Suprapubic skin (tissue), 4 donors: ENCODE measurements around the gene GPD1. TPM values are rescaled to one million over a fixed set of nuclear protein-coding genes. Genes with fewer than 3 reads are reported as not detected.

Source experiments
- DNase-seq, 2 donors: peaks; one replicate each; pipeline ENCODE4 v3.0.0-alpha.2; 2019; ENCODE audit warnings: low spot score in 2 of 2
- H3K27ac ChIP-seq: fragments of 200-600 bp; sonication (generic); one replicate; pipeline ENCODE4 v1.5.1; 2019
- H3K27me3 ChIP-seq: fragments of 200-600 bp; sonication (generic); one replicate; pipeline ENCODE4 v1.5.1; 2019
- H3K36me3 ChIP-seq: fragments of 200-600 bp; sonication (generic); one replicate; pipeline ENCODE4 v1.5.1; 2019
- H3K4me1 ChIP-seq: fragments of 200-600 bp; sonication (generic); one replicate; pipeline ENCODE4 v1.5.1; 2019
- H3K4me3 ChIP-seq: fragments of 200-600 bp; sonication (generic); one replicate; pipeline ENCODE4 v1.5.1; 2019; ENCODE audit warnings: mild to moderate bottlenecking
- H3K9me3 ChIP-seq: fragments of 200-600 bp; sonication (generic); one replicate; pipeline ENCODE4 v1.5.1; 2019
- EP300 ChIP-seq: sonication (generic); formaldehyde crosslinking; IDR thresholded peaks from one replicate; pipeline ENCODE4 v1.6.1; 2017; ENCODE audit warnings: antibody characterized with exemption
- POLR2A ChIP-seq, 2 donors: fragments of 450-650 bp; IDR thresholded peaks; one replicate each; pipeline ENCODE4 v1.6.1; 2017; ENCODE audit warnings: antibody characterized with exemption in 2 of 2, mild to moderate bottlenecking in 2 of 2, moderate library complexity in 2 of 2
- POLR2AphosphoS5 ChIP-seq, 3 donors: sonication (generic); formaldehyde crosslinking; IDR thresholded peaks; one replicate each; pipeline ENCODE4 v1.6.1; 2017; ENCODE audit warnings: antibody characterized with exemption in 3 of 3
- WGBS: methylation state at CpG from one replicate; pipeline ENCODE4 v1.1.5; 2018; 5-methylcytosine and 5-hydroxymethylcytosine counted together
- total RNA-seq, 4 donors: library from RNA; depleted of rRNA; stranded (reverse); fragments of >200 nt; gene quantifications; one replicate each; pipeline ENCODE4 v1.1.0, GENCODE V29; 2016
- TF ChIP-seq, protein P1 (sequence below), 2 donors: fragments of 200-600 bp in 1 of 2; fragments of 450-650 bp in 1 of 2; sonication (generic) in 1 of 2; IDR thresholded peaks; one replicate each; pipeline ENCODE4 v1.5.1; 2016 to 2019; ENCODE audit warnings: antibody characterized with exemption in 2 of 2, mild to moderate bottlenecking in 1 of 2, moderate library complexity in 1 of 2

GPD1 gene
- total RNA-seq, 4 donors from 2014 or later, result 49.5 to 74.5 (median 61.8) TPM

DNA sequence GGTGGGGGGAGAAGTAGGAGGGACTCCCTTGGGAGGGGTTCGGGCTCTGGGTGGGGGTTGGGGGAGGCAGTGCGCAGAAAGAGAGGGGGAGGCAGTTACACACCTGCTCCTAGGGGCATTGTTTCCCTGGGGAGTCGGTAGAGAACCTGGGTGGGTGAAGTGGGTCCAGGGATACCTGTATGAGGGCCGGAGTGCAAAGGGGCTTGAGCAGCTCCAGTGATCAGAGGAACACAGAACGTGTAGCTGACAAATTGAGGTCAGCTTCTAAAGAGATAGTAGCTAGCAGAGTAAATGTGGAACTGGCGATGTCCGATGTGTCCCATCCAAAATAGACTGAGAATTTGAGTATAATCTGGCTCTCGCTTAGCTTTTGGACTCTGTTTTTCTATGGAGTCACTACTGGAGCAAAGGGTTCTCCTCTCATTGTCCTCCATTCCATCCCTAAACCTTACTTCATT, 18.2 kb upstream of the GPD1 start:
- H3K4me1 ChIP-seq, result peaks cover 25% of the 10 kb centered on the region
- TF ChIP-seq EP300 (no peak), POLR2A (IDR thresholded peaks at IDR 0.05) (no peak), POLR2AphosphoS5 (IDR thresholded peaks at IDR 0.05) (no peak)
- TF ChIP-seq, protein P1, sequence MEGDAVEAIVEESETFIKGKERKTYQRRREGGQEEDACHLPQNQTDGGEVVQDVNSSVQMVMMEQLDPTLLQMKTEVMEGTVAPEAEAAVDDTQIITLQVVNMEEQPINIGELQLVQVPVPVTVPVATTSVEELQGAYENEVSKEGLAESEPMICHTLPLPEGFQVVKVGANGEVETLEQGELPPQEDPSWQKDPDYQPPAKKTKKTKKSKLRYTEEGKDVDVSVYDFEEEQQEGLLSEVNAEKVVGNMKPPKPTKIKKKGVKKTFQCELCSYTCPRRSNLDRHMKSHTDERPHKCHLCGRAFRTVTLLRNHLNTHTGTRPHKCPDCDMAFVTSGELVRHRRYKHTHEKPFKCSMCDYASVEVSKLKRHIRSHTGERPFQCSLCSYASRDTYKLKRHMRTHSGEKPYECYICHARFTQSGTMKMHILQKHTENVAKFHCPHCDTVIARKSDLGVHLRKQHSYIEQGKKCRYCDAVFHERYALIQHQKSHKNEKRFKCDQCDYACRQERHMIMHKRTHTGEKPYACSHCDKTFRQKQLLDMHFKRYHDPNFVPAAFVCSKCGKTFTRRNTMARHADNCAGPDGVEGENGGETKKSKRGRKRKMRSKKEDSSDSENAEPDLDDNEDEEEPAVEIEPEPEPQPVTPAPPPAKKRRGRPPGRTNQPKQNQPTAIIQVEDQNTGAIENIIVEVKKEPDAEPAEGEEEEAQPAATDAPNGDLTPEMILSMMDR (IDR thresholded peaks at IDR 0.05), result no peak
- peaks cover 30% of the 10 kb centered on the region for H3K36me3 ChIP-seq
- no peaks in the 10 kb centered on the region for H3K9me3 ChIP-seq
- peak overlapping the region; percentile 82 for H3K4me3 ChIP-seq
- H3K27ac ChIP-seq, result peak overlapping the region; percentile 97
- H3K27me3 ChIP-seq, result no peaks in the 10 kb centered on the region
- no peak for DNase-seq
- WGBS, result 6% methylated on average over 8 of the region's 8 CpGs

DNA sequence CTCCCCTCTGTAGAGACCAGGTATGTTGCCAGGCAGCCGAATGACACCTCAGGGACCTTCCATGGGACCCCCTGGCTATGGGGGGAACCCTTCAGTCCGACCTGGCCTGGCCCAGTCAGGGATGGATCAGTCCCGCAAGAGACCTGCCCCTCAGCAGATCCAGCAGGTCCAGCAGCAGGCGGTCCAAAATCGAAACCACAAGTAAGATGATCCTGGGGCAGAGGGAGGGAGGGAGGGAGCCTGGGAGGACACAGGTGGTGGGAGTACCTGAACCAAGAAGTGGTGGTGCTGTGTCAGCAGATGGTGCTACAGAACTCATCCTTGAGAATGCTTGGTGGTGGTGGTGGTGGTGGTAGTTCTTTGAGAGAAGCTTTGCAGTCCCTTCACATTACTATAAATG, 17.7 kb upstream of the GPD1 start:
- no peak for DNase-seq
- TF ChIP-seq POLR2AphosphoS5 (IDR thresholded peaks at IDR 0.05), result no peak
- TF ChIP-seq, protein P1 (IDR thresholded peaks at IDR 0.05), result no peak
- no peak for TF ChIP-seq EP300
- TF ChIP-seq POLR2A (IDR thresholded peaks at IDR 0.05), result no peak
- peak overlapping the region; percentile 82 for H3K4me3 ChIP-seq
- peak overlapping the region; percentile 97 for H3K27ac ChIP-seq
- H3K27me3 ChIP-seq, result no peaks in the 10 kb centered on the region
- peaks cover 23% of the 10 kb centered on the region for H3K4me1 ChIP-seq
- H3K36me3 ChIP-seq, result peaks cover 34% of the 10 kb centered on the region
- no peaks in the 10 kb centered on the region for H3K9me3 ChIP-seq
- WGBS, result 74% methylated on average over 5 of the region's 5 CpGs

DNA sequence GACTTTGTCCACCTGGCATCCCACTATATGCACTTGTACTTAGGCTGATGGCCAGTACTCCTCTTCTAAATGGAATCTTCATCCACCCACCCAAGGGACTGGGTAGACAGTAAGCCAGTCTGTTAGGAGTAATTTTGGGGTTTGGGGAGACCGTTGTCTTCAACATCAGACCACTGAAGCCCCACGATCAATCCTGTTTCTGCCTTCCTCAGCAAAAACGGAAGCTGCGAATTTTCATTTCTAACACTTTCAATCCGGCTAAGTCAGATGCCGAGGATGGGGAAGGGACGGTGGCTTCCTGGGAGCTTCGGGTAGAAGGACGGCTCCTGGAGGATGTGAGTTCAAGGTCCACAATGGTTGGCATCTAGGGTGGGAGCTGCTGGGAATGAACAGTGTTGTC, 16.7 kb upstream of the GPD1 start:
- H3K9me3 ChIP-seq, result no peaks in the 10 kb centered on the region
- no peak for DNase-seq
- H3K4me3 ChIP-seq, result no peak overlapping the region
- H3K27me3 ChIP-seq, result no peaks in the 10 kb centered on the region
- peaks cover 44% of the 10 kb centered on the region for H3K36me3 ChIP-seq
- no peak overlapping the region for H3K27ac ChIP-seq
- peaks cover 21% of the 10 kb centered on the region for H3K4me1 ChIP-seq
- 87% methylated on average over 9 of the region's 9 CpGs for WGBS
- no peak for TF ChIP-seq POLR2A (IDR thresholded peaks at IDR 0.05)
- TF ChIP-seq, protein P1 (IDR thresholded peaks at IDR 0.05), result no peak
- no peak for TF ChIP-seq POLR2AphosphoS5 (IDR thresholded peaks at IDR 0.05)
- no peak for TF ChIP-seq EP300

DNA sequence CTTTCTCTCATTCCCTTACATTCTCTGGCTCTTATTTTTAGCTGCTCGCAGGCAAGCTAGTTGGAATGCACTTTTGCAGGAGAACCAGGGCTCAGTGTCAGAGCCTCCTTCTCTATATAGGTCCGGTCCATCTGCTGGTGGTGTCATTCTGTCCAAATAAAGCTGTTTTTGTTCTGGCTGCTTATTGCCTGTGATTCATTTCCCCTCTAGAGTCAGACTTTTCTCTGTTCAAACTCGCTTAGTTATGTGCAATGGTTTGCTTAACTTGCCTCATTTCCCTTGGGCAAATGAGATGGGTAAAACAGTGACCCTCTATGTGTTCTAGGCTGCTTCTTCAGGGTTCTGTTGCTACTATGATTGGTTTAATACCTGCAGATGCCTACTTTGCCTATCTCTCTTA, 15.8 kb upstream of the GPD1 start:
- WGBS, result 58% methylated on average over 3 of the region's 3 CpGs
- TF ChIP-seq POLR2A (IDR thresholded peaks at IDR 0.05), result no peak

DNA sequence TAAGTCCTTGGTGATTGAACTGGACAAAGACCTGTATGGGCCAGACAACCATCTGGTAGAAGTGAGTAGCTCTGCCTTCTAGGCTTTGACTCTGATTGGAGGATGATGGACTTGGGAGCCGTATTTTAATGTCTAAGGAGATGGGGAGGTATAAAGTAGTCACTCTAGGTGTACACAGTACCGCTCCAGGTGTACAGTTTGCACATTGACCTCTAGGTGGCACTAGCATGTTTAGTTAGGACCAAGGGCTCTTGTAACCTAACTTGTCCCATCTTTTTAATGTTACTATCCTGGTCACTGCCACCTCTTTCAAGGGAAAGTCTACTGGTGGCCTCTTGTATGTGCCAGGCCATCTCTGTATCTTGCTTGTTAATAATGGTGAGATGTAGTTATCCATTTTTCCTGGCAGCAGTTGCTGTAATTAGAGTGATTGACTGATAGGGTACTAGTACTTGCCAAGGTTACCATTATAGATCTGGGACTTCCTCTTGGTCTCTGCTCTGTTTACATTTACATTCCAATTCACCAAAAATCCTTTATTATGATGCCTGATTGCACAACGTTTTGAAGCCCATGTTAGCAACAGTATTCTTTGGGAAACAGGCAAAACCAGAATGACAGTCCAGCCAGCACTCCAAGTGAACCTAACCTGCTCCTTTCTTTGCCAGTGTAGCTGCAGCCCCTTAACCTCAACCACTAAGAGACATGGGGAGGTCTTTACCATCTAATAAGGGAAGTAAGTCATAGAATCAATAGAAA, 15.1 kb upstream of the GPD1 start:
- Histone ChIP-seq H3K27ac (no peak overlapping the region), H3K27me3 (no peaks in the 10 kb centered on the region), H3K9me3 (no peaks in the 10 kb centered on the region), H3K4me1 (peaks cover 19% of the 10 kb centered on the region), H3K4me3 (no peak overlapping the region), H3K36me3 (peaks cover 60% of the 10 kb centered on the region)
- TF ChIP-seq POLR2AphosphoS5 (IDR thresholded peaks at IDR 0.05), result no peak
- TF ChIP-seq, protein P1 (IDR thresholded peaks at IDR 0.05), result peak; percentile 59 to 82
- no peak for DNase-seq
- 7% methylated on average over 3 of the region's 3 CpGs for WGBS

More for the DNA sequence above, 15.8 kb upstream of the GPD1 start:
- Histone ChIP-seq H3K36me3 (peaks cover 52% of the 10 kb centered on the region), H3K27ac (no peak overlapping the region), H3K4me3 (no peak overlapping the region), H3K27me3 (no peaks in the 10 kb centered on the region), H3K9me3 (no peaks in the 10 kb centered on the region), H3K4me1 (peaks cover 21% of the 10 kb centered on the region)
- no peak for DNase-seq
